Kidney (tissue), 14 donors: ENCODE results near the gene RHOV. TPM values are rescaled to one million over a fixed set of nuclear protein-coding genes. Genes with fewer than 3 reads are reported as not detected.

Experiments
- DNase-seq, 5 donors: peaks; one replicate each; pipeline ENCODE4 v3.0.0-alpha.2; 2013 to 2020
- FAIRE-seq: peaks from 2 replicates; lab custom pipeline; 2012; peaks lifted over from hg19 to GRCh38; lab: Jason Lieb, UNC
- H3K27ac ChIP-seq, 2 donors: one replicate each; pipeline ENCODE4 v1.7.0; 2013; ENCODE audit warnings: low read depth in 2 of 2, low read length in 2 of 2, inconsistent platforms in 1 of 2
- H3K27me3 ChIP-seq: one replicate; pipeline ENCODE4 v1.7.1; 2013; ENCODE audit warnings: low read length, inconsistent platforms; ENCODE audit not compliant: control insufficient read depth, insufficient read depth
- H3K36me3 ChIP-seq, 3 donors: one replicate each; pipeline versions ENCODE4 v1.7.0 to v1.7.1; 2013; ENCODE audit warnings: low read length in 3 of 3, control low read depth in 1 of 3, inconsistent platforms in 1 of 3; ENCODE audit not compliant: insufficient read depth in 3 of 3, control insufficient read depth in 2 of 3
- H3K4me1 ChIP-seq, 3 donors: one replicate each; pipeline versions ENCODE4 v1.7.0 to v1.7.1; 2013; ENCODE audit warnings: low read length in 3 of 3, inconsistent platforms in 1 of 3, low read depth in 1 of 3; ENCODE audit not compliant: control insufficient read depth in 2 of 3, insufficient read depth in 2 of 3
- H3K4me3 ChIP-seq, 3 donors: one replicate each; pipeline versions ENCODE4 v1.7.0 to v1.8.1; 2013; ENCODE audit warnings: low read length in 3 of 3, control low read depth in 1 of 3, inconsistent platforms in 1 of 3
- H3K9ac ChIP-seq, 3 donors: one replicate each; pipeline versions ENCODE4 v1.7.0 to v1.7.1; 2013; ENCODE audit warnings: low read length in 3 of 3, control low read depth in 1 of 3, inconsistent platforms in 1 of 3
- H3K9me3 ChIP-seq, 3 donors: one replicate each; pipeline versions ENCODE4 v1.7.0 to v1.7.1; 2013; ENCODE audit warnings: low read length in 3 of 3, control low read depth in 1 of 3, inconsistent platforms in 1 of 3; ENCODE audit not compliant: control insufficient read depth in 2 of 3, insufficient read depth in 1 of 3
- intact Hi-C: fragments of 100-400 bp; cut with DNase I; formaldehyde crosslinking; loops from one replicate; pipeline ENCODE4 v1.11.1; 2022
- polyA plus RNA-seq: library from polyadenylated mRNA; stranded (reverse); fragments of 350-450 nt; fragmentation: Illumina TruSeq; extraction: RNeasy Lipid Tissue Mini Kit (QIAGEN cat#74804); gene quantifications from one replicate; pipeline ENCODE4 v1.2.3, GENCODE V29; 2014; ENCODE audit warnings: low read depth, low replicate concordance; ENCODE audit not compliant: insufficient read depth
- total RNA-seq: library from RNA; stranded (reverse); fragmentation: NEBNext Ultra II Directional; extraction: Animal tissue kit (Norgen Biotek cat#: 25700); gene quantifications from one replicate; pipeline ENCODE4 v1.2.1, GENCODE V29; 2021
- TF ChIP-seq, protein P1 (sequence below): IDR thresholded peaks from 3 replicates; pipeline ENCODE4 v1.5.1; 2012; ENCODE audit warnings: mild to moderate bottlenecking, moderate library complexity, borderline replicate concordance; ENCODE audit not compliant: insufficient read depth; ENCODE audit errors: extremely low read depth
- donor health status: control.
- donor health status: control.
- donor health status: control.
- donor health status: control.
- donor health status: control.
- donor health status: DM: yes; HTN: yes; CAD: no.
- donor health status: Normal renal cell carcinoma (clear cell type).

RHOV gene
- total and polyA plus RNA-seq, 2 donors from 2014 or later = 3.0 to 4.6 TPM

DNA sequence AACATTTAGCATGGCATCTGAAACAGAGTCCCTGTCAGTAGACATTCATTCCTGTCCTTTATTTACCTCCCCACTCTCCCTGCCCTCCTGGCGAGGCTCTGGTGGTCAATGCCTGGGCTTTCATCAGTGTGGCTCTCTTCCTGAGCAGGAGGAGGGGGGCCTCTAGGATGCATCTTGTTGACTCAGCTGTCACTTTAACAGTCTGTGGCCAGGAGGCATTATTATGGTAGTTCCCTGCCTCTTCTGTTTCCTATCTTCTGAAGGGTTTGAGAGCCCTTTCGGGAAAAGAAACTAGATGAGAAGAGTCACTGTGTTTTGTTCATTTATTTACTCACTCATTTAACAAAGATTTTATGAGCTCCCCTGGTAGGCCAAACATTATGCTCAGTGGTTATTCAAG, 43.1 kb downstream of the RHOV start:
- TF ChIP-seq, protein P1, sequence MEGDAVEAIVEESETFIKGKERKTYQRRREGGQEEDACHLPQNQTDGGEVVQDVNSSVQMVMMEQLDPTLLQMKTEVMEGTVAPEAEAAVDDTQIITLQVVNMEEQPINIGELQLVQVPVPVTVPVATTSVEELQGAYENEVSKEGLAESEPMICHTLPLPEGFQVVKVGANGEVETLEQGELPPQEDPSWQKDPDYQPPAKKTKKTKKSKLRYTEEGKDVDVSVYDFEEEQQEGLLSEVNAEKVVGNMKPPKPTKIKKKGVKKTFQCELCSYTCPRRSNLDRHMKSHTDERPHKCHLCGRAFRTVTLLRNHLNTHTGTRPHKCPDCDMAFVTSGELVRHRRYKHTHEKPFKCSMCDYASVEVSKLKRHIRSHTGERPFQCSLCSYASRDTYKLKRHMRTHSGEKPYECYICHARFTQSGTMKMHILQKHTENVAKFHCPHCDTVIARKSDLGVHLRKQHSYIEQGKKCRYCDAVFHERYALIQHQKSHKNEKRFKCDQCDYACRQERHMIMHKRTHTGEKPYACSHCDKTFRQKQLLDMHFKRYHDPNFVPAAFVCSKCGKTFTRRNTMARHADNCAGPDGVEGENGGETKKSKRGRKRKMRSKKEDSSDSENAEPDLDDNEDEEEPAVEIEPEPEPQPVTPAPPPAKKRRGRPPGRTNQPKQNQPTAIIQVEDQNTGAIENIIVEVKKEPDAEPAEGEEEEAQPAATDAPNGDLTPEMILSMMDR = no peak
- intact Hi-C loops = no loop called here
- Histone ChIP-seq H3K36me3 (no peaks in the 10 kb centered on the region), H3K27me3 (no peaks in the 10 kb centered on the region), H3K4me1 (peaks cover 0 to under 1% (median 0%) of the 10 kb centered on the region in 3 donors), H3K9ac (no peak overlapping the region), H3K9me3 (no peaks in the 10 kb centered on the region), H3K4me3 (no peak overlapping the region), H3K27ac (no peak overlapping the region)
- no peak for DNase-seq
- no peak for FAIRE-seq

DNA sequence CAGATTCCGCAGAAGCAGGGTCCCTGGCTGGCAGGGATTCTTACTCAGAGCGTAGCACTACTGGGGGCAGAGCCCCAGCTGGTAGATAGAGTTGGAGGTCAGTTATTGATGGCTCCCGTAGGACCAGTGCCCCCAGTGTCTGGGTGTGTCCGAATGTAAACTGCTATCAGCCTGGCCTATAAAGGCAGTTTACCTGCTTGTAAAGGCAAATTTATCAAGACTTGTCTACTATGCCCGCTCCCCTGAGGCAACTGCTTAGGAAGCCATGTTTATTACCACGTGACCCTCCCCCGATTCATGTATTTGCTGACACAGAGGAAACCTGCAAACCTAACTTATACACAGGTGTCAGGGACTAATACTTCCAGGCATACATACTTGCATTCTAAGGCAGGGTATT, 44.9 kb downstream of the RHOV start:
- TF ChIP-seq, protein P1 = no peak
- H3K4me3 ChIP-seq = no peak overlapping the region
- DNase-seq (peak in 1 of 5 donors; percentile 33), FAIRE-seq (no peak)
- H3K4me1 ChIP-seq = peaks cover 0 to 4% (median 0%) of the 10 kb centered on the region in 3 donors
- no peaks in the 10 kb centered on the region for H3K9me3 ChIP-seq
- H3K27me3 ChIP-seq = no peaks in the 10 kb centered on the region
- no peak overlapping the region for H3K9ac ChIP-seq
- no peaks in the 10 kb centered on the region for H3K36me3 ChIP-seq
- intact Hi-C loops = no loop called here
- no peak overlapping the region for H3K27ac ChIP-seq

DNA sequence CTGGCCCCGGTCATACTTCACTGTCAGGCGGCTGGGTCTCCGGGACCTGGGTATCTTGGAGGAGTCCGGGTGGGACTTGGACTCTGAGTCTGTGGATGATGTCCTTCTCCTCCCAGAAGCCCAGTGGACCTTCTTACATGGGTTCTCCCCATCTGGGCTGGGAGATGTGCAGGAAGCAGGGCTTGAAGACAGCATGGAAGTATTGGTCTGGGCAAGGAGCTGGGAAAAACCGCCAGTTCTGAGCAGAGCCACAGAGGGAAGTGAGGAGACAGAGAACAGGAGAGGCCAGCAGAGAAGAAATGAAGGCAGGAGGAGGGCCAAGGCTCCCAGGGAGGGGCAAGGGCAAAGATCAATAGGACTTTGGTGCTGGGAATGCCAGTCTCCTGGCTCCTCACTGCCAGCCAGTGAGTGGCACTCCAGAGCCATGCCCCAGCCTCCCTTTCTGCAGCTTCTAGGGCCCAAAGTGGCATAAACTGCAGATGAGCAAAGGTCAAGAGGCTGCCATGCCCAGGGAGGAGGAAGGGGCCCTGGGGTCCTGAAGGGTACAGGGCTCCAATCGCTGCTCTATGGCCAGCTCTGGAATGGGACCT, 45.5 kb downstream of the RHOV start, which contains the start of gene PPP1R14D:
TSS of gene PPP1R14D (minus strand) at position 262 of the 590 bp plus-strand sequence. CDS start at position 195, 67 bp downstream.
- DNase-seq = peak in 1 of 5 donors; percentile 32
- no peaks in the 10 kb centered on the region for H3K9me3 ChIP-seq
- no peak for FAIRE-seq
- intact Hi-C loops = no loop called here
- H3K9ac ChIP-seq = no peak within 1 kb of the TSS
- TF ChIP-seq, protein P1 = no peak
- no peak within 1 kb of the TSS for H3K27ac ChIP-seq
- H3K27me3 ChIP-seq = no peaks in the 10 kb centered on the region
- H3K4me1 ChIP-seq = peaks cover 0 to 4% (median 0%) of the 10 kb centered on the region in 3 donors
- no peak within 1 kb of the TSS for H3K4me3 ChIP-seq
- H3K36me3 ChIP-seq = no peaks in the 10 kb centered on the region
